Kasumi-1 (cell line): ENCODE data around the gene THBS4.
A peak's percentile ranks its signal among the peaks of the same experiment; 100 is the strongest.
"Not testable (repeated sequence)": the region's sequence is repeated elsewhere in the genome, so short reads cannot be mapped to it uniquely, and the experiment has no call there.

Experiments
- DNase-seq, 2 experiments: peaks; one replicate each; lab custom pipeline; 2025; lab: John Stamatoyannopoulos, UW

THBS4 gene

DNA sequence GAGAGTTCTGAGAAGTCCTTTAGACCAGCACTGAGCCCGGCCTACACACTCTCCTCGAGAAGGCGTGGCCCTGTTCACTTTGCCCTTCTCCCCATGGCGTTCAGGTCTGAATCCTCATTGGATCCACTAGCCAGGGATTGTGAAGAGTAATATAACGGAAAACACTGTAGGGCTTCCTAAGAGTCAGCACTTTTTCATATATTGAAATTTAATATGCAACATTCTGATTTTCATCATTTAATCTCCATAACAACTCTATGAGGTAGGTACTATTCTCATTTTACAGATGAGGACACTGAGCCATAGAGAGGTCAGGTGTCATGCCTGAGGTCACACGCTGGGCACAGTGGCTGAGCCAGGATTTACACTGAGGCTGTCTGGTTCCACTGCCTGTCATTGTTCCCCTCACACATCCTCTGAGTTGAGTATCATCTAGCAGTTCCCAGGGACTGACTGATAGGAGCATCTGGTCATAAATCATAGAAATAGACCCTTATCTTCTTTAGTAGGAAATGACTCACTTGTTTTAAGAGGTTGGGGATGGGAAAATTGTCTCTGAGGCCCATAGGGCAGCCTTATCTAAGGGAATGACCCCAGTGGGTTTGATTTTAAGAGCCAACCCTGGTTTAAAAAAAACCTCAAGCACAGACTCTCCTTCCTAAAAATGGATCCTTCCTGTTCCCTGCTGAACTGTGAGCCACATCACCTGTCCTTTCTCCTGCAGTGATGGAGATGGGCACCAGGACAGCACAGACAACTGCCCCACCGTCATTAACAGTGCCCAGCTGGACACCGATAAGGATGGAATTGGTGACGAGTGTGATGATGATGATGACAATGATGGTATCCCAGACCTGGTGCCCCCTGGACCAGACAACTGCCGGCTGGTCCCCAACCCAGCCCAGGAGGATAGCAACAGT, 41.2 kb downstream of the THBS4 start:
- DNase-seq: no peak

DNA sequence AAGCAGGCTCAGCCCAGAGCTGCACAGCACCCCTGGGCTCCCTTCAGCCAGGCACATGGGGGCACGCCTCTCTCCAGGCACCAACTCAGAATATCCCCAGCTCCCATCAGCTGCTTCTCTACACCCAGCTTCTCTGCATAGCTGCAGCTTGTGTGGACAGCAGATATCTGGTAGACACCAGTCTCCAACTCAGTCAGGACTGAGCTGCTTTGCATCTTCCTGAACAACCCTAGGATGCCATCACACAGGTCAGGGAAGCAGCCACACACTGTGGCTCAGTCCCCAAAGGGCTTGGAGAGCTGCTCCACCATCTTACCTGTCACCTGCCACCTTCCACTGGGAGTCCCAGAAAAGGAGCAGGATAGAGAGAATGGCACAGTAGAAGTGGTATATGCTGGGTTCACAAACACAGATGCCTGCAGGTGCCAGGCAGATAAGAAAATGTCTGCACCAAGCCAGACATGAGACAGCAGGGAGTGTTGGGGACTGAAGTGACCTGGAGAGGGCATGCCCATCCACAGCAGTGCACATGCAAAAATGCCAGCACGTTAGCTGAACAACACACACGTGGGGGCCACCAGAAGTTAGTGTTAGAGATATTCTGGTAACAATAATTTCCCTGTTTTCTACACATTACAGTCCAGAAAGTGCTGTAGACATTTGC, 42.0 kb downstream of the THBS4 start:
- no peak for DNase-seq

DNA sequence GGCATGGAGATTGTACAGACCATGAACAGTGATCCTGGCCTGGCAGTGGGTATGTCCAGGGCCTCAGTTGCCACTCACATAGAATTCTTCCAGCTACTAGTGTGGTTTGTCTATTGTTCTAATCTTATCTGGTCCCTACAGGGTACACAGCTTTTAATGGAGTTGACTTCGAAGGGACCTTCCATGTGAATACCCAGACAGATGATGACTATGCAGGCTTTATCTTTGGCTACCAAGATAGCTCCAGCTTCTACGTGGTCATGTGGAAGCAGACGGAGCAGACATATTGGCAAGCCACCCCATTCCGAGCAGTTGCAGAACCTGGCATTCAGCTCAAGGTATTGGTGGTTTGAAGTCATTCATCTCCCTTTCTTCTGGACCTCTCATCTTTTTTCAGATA, 43.8 kb downstream of the THBS4 start:
- no peak for DNase-seq

DNA sequence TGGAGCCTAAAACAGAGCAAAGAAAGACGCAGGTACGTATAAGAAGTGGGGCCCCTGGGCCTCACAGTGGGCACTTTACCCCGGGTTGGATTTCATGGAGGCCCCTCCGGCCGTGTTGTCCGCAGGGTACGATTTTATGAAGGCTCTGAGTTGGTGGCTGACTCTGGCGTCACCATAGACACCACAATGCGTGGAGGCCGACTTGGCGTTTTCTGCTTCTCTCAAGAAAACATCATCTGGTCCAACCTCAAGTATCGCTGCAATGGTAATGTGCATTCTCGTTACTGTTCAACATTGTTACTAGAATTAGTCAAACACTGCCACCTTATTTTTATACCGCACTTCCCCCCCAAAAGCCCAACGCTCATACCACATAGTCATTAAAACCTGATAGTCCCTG, 47.1 kb downstream of the THBS4 start:
- no peak for DNase-seq

DNA sequence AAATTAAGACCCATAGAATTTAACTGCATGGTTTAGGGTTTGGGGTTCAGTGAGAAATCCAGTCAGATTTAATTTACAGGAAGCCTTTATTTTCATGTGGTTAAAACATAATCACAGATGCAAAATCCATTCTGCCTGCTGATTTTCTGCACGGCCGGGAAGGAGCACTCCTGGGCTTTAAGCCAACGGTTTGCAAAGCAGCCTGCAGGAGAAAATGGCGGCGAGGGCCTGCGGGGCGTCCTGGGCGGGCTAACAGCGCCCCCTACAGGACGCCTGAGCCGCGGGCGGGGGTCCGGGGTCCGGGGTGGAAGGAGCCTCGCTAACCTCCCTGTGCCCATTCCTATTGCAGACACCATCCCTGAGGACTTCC, 47.6 kb downstream of the THBS4 start:
- peak; percentile 83 for DNase-seq

DNA sequence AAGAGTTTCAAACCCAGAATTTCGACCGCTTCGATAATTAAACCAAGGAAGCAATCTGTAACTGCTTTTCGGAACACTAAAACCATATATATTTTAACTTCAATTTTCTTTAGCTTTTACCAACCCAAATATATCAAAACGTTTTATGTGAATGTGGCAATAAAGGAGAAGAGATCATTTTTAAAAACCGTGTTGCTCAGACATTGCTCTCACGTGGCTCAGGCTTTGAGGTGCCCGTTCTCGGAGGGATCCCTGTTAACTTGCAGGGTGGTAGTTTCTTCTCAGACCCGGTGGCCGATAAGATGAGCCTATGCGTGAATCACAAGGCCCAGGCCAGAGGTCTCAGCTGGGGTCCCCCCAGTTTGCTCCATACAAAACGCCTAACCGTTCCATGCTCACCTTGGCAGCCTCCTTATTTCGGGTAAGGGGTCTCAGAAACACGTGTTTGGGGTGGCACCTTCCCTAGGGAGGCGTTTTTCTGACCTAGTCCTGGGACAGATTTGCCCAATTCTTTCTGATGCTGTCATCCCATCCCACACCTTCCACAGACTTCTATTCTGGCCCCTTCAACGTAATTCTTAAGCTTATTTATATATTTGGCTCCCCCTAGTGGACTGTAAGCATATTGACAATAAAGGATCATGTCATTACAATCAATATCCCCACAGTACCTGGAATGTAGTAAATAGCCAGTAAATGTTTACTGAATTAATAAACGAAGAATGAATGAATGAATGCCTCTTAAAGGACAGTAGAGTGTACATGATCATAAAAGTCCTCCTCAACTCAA, 48.1 kb downstream of the THBS4 start:
- peak; percentile 86 to 94 for DNase-seq

DNA sequence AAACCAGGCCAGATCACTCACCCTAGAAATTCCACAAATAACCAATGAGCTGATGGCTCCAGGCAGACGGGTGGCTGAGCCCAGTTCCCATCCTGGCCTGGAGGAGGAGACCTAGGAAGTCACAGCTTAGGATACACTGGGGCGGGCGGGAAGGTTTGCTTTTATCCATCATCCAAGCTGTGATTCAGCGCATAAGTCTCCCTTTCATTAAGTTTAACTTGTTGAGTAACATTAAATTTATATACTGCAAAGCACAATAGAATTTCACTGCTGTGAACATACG, 55.7 kb downstream of the THBS4 start:
- no peak for DNase-seq

DNA sequence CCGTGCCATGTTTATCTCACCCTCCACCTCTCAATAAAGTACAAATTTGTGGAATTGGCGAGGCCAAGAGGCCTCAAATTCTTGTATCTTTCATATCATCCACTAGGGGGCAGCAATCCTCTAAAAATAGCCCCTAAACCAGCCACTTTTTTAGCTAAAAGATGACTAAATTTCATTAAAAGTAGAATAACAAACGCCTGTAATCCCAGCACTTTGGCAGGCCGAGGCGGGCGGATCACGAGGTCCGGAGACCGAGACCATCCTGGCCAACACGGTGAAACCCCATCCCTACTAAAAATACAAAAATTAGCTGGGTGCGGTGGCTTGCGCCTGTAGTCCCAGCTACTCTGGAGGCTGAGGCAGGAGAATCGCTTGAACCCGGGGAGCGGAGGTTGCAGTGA, 56.6 kb downstream of the THBS4 start:
- DNase-seq: peak; percentile 75 to 78

DNA sequence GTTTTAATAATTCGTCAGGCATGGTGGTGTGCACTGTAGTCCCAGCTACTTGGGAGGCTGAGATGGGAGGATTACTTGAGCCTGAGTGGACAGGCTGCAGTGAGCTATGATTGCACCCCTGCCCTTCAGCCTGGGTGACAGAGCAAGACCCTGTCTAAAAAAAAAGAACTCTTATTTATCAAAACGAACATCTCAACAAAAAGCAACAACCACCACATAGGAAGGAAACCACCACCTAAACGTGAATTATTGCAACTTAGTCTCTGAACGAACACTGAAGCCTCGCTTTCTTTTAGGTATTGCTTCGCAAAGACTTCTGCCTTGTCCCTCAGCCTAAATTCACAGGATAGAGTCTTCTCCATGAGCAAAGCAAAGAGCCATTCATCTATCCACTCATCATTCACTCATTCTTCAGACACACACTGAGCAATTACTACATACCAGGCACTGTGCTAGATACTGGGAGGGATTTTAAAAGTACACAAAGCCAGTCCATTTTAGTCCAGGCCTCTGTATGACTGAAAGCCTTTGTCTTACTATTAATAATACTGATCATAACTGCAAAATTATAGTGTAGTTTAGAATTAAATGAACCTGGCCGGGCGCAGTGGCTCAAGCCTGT, 57.4 kb downstream of the THBS4 start:
- no peak for DNase-seq

DNA sequence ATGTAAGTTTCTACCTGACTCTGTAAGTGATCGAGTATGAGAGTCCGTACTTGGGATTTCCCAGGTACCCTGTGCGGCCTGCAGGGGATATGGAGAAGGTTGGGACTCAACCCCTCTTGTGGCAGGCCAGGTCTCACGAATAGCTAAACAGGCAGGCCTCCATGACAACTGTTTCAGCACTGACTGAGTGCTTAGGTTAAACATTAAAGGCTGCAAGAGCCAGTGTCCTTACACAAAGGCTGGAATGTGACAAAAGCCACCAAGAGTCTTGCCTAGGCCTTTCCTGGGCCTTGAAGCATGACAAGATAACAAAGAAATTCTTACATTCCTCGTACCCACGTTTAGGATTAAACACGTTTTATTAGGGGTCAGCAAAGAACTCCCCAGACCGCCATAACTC, 58.6 kb downstream of the THBS4 start:
- no peak for DNase-seq

DNA sequence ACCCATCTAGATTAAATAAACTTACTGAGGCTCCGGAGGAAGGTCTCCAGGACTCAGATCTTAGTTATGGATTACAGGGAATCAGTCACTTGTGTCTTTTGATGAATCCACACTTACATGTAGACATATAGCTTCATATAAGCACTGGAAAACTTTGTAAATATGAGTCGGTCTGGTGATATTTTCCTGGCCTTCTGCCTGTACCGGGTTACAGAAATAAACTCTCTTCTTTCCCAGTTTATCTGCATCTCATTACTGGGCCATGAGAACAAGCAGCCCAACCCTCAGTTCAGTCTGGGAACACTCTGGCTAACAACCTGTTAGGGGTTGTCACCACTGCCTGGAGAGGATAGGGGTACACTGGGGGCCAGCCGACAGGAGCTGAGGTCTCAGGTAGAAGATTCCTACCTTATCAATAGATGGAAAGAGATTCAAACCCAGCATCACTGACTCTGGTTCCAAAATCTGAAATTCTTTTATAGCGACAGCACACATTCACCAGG, 59.1 kb downstream of the THBS4 start:
- DNase-seq: no peak

DNA sequence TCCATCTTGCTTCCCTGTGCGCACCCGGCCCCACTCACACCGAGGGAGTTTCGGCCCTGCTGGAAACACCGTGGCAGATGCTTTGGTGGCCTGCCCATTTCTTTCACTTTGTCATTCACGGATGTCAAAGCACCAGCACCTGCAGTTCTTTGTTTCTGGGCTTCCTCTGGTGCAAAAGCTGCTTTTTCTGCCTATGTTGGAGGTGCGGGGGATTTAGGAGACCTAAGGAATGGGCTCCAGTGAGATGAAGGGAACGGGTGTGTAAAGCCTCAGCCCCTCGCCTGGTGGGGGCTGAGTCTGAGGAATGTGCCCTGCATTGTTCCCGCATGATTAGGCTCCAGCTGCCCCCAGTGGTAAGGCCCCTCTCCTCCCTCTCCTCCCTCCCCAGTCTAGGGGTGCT, 62.3 kb downstream of the THBS4 start:
- DNase-seq: no peak

DNA sequence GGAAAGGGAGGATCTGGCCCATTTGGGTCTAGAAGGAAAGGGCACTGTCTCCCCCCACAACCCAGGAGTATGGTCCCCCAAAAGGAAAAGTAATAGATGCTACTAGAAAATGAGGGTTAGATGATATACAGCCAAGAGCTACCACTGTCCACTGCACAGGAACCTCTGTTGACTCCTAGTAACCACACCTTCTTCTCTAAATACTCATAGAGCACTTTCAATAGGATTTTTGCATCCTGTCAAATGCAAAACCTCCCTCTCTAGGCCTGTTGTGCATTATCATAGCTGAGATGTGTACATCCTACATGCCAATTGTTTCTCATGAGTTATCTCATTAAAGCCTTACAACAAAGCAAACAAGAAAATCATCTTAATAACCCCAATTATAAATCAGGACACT, 66.8 kb downstream of the THBS4 start:
- DNase-seq: no peak

DNA sequence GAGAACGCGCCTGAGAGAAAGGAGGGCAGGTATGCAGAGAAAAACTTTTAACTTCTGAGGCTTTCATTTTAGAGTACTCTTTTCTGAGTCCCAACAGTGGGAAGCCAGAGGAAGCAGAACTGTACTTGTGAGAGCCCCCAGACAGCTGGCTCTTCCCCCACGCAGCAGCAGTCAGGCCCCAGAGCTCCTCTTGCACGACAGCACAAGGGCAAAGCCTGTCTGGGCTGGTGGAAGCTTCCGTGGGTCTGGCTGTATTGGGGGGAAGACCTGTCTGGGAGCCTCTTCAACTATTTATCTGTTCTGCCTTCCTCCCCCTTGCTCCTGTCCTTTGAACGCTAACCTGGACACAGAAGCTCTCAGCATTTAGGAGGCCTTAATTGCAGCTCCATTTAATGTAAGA, 68.2 kb downstream of the THBS4 start:
- DNase-seq: peak; percentile 47 to 59

DNA sequence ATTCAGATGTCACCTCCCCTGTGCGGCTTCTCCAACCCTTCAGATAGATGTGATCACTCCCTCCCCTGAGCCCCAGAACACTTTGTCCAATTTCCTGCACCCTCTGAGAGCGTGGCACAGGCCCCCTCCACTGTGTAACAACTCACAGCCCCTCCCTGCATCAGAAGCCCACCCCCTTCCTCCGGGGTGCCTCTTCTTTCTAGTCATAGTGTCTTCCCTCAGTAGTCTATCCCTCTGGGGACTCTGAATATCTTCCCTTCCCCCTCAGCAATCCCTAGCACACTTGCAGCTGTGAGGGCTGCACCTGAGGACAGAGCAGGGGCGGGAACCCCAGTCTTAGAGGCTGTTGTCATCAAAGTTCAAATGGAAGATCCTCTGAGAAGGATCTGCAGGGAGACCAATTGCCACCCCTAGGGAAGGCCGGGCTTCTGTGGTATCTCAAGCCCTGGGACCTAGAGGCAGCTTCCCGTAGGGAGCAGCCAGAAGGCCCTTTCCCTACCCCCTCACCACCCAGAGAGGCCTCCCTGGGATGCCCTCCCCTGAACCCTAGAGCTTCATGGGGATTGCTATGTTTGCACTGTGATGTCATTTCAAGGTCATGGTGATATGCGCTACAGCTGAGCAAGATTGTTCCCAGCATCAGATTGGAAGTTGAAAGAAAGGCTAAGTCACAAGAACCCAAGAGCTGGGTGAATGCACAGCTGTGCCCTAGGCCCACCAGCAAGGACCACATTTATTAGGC, 70.7 kb downstream of the THBS4 start:
- no peak for DNase-seq

DNA sequence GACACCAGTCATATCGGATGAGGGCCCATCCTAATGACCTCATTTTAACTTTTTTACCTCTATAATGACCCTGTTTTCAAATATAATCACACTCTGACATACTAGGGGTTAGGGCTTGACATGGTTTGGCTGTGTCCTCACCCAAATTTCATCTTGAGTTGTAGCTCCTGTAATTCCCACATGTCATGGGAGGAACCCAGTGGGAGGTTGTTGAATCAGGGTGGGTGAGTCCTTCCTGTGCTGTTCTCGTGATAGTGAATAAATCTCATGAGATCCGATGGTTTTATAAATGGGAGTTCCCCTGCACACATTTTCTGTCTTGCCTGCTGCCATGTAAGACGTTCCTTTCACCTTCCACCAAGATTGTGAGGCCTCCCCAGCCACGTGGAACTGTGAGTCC, 71.8 kb downstream of the THBS4 start:
- no peak for DNase-seq

DNA sequence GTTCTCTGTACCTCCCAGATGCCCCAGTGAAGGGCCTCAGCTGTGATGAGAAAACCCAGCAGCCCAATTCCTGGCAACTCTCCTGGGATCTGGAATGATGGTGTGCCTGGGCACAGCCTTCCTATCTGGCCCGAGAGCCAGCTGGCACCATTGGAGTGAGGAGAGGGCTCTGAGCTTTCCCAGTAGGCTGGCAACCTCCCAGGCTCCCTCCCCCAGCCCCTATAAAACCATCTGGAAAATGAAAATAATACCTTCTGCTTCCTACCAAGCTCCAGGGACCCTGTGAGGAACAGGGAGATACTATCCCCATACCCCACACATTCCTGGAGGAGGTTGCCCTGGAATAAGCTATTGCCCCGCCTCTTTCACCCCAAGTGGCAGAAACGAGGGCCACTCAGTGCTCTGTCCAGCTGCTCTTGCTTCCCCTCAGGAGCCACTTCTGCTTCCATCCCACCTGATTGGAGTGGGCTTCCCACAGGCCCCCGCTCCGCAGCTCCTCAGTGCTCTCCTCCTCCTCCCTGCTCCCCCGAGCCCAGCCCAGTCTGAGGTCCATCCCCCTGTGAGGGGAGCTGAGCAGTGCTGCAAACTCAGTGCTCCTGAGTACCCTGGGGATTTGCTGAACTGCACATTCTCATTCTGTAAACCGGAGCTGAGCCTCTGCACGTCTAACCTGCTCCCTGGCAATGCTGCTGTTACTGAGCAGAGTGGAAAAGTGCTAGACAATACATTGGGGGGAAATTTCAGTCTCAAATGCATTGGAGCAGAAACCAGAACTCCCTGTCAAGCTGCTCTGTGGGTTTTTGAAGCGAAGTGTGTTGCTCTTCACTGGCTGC, 74.7 kb downstream of the THBS4 start:
- no peak for DNase-seq

DNA sequence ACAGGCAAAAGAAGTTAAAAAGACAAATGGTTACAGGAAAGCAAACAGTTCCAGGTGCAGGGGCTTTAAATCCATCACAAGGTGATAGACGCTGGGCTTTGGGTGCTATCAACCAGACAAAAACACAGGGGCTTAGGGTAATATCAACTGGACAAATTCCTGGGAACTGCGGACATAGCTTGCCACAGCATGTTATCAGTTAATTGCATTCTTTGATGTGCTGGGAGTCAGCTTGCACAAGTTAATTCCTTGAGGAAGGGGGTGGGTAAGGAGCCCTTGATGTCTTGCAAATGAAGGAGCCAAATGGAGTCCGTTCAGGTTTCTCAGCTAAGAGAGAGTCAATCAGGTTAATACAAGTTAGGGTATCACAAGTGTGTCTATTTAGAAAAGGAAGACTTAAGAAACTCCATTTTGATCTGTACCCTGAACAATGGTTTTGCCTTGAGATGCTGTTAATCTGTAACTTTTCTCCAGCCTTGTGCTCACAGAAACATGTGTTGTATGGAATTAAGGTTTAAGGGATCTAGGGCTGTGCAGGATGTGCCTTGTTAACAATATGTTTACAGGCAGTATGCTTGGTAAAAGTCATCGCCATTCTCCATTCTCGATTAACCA, 76.3 kb downstream of the THBS4 start:
- DNase-seq: not testable (repeated sequence)

DNA sequence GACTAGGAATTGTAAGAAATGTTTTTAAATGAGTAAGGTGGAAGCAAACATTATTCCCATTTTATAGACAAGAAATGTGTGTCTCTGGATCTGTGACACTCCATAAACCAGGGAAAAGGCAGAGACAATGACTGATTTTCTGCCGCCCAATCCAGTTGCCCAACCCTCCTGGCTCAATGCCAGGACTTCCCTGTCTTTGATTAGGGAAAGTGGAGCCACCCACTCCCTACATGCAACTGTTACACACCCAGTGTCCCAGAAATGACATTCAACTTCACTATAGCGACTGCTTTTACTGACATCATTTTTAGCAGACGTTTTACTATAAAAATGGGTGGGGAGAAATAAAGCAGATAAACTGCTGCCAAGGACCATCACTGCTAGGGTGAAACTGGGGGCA, 79.7 kb downstream of the THBS4 start:
- DNase-seq: no peak

DNA sequence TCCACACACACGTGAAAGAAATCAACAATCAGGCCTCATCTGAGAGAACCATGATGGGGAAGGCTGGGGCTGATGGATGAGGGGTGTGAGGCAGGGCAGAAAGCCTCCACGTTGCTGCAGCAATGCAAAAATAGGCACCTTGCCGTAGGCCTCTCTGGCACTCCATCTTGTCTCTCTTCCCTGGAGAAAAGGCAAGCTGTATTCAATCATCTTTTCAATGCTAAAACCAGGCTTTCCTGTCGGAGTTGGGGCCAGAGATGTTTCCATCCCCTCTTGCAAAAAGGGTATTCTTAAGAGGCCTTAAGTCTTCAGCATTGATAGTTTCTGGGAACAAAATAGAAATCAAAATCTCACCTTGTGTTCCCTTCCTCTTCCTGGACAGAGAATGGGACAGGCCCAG, 80.9 kb downstream of the THBS4 start:
- DNase-seq: no peak
